ENCODE measurements around the gene COX8A. TPM values are rescaled to one million over a fixed set of nuclear protein-coding genes. Genes with fewer than 3 reads are reported as not detected.

The COX8A gene
- total and polyA plus RNA-seq, 2 donors (not counting 1 experiment from before 2014, with no cell fraction given), result 99.0 to 244 TPM

- no peak for DNase-seq
- H3K4me3 Mint-ChIP-seq, result no peak overlapping the region
- no peak for ATAC-seq (ENCODE audit: low read depth)
- CTCF ChIA-PET, result no interaction called here
- Histone ChIP-seq H3K36me3 (replicated peaks in 1 of 2; ENCODE audit: control extremely low read depth in 1 of 2, control insufficient read depth in 1 of 2, extremely low read depth in 1 of 2, insufficient read depth in 2 of 2, low read length in 1 of 2) (no peaks in the 10 kb centered on the region), H3K4me1 (ENCODE audit: control insufficient read depth in 2 of 2, insufficient read depth in 2 of 2, low read length in 2 of 2) (no peaks in the 10 kb centered on the region), H3K4me2 (replicated peaks; ENCODE audit: low read depth, low read length, poor library complexity, severe bottlenecking) (no peak overlapping the region), H3K27ac (ENCODE audit: low read length in 2 of 2) (no peak overlapping the region), H3K4me3 (ENCODE audit: control extremely low read depth in 1 of 5, extremely low read depth in 1 of 5, insufficient read depth in 1 of 5, low read depth in 2 of 5, low read length in 4 of 5) (no peak overlapping the region), H3K79me2 (ENCODE audit: control insufficient read depth, insufficient read depth, low read length) (no peaks in the 10 kb centered on the region), H3K9me3 (ENCODE audit: control extremely low read depth in 1 of 3, control insufficient read depth in 2 of 3, insufficient read depth in 1 of 3, low read length in 2 of 3) (peaks cover 0 to 23% (median 0%) of the 10 kb centered on the region in 3 donors), H3K9ac (ENCODE audit: low read length) (no peak overlapping the region), H2AFZ (ENCODE audit: insufficient read depth, low read depth, low read length, poor library complexity, severe bottlenecking) (no peak overlapping the region), H3K27me3 (replicated peaks in 1 of 4; ENCODE audit: control extremely low read depth in 1 of 4, control insufficient read depth in 3 of 4, insufficient read depth in 4 of 4, low read length in 3 of 4) (peaks cover 0 to 2% (median 0%) of the 10 kb centered on the region in 4 experiments), H4K20me1 (ENCODE audit: control insufficient read depth, insufficient read depth, low read length, poor library complexity, severe bottlenecking) (no peaks in the 10 kb centered on the region)
- POLR2A ChIA-PET, result no interaction called here
- TF ChIP-seq EZH2 (IDR thresholded peaks at IDR 0.05; ENCODE audit: borderline replicate concordance, insufficient read depth, low read depth, low read length, poor library complexity, severe bottlenecking) (no peak), CTCF (IDR thresholded peaks at IDR 0.05) (no peak)
- H3K27ac Mint-ChIP-seq, result no peak overlapping the region
- H3K27me3 Mint-ChIP-seq, result no peaks in the 10 kb centered on the region
- H3K4me1 Mint-ChIP-seq, result no peaks in the 10 kb centered on the region
- intact Hi-C loops (cut with micrococcal nuclease), result no loop called here
- WGBS (ENCODE audit: insufficient coverage), result 95% methylated on average over 8 of the region's 11 CpGs
- H3K9me3 Mint-ChIP-seq (ENCODE audit: insufficient read depth), result no peaks in the 10 kb centered on the region
These were observed 39.9 kb downstream of the COX8A start for GRCh38 chr11:64014356-64014755.

GRCh38 chr11:64015510-64015909, 41.1 kb downstream of the COX8A start:
- Histone ChIP-seq H3K4me2 (replicated peaks; ENCODE audit: low read depth, low read length, poor library complexity, severe bottlenecking) (no peak overlapping the region), H3K4me3 (ENCODE audit: control extremely low read depth in 1 of 5, extremely low read depth in 1 of 5, insufficient read depth in 1 of 5, low read depth in 2 of 5, low read length in 4 of 5) (no peak overlapping the region), H3K79me2 (ENCODE audit: control insufficient read depth, insufficient read depth, low read length) (no peaks in the 10 kb centered on the region), H4K20me1 (ENCODE audit: control insufficient read depth, insufficient read depth, low read length, poor library complexity, severe bottlenecking) (no peaks in the 10 kb centered on the region), H3K9ac (ENCODE audit: low read length) (no peak overlapping the region), H3K36me3 (replicated peaks in 1 of 2; ENCODE audit: control extremely low read depth in 1 of 2, control insufficient read depth in 1 of 2, extremely low read depth in 1 of 2, insufficient read depth in 2 of 2, low read length in 1 of 2) (no peaks in the 10 kb centered on the region), H2AFZ (ENCODE audit: insufficient read depth, low read depth, low read length, poor library complexity, severe bottlenecking) (no peak overlapping the region), H3K27ac (ENCODE audit: low read length in 2 of 2) (no peak overlapping the region), H3K4me1 (ENCODE audit: control insufficient read depth in 2 of 2, insufficient read depth in 2 of 2, low read length in 2 of 2) (no peaks in the 10 kb centered on the region), H3K9me3 (ENCODE audit: control extremely low read depth in 1 of 3, control insufficient read depth in 2 of 3, insufficient read depth in 1 of 3, low read length in 2 of 3) (peaks cover 0 to 14% (median 0%) of the 10 kb centered on the region in 3 donors), H3K27me3 (replicated peaks in 1 of 4; ENCODE audit: control extremely low read depth in 1 of 4, control insufficient read depth in 3 of 4, insufficient read depth in 4 of 4, low read length in 3 of 4) (no peaks in the 10 kb centered on the region)
- ATAC-seq (ENCODE audit: low read depth) (no peak), DNase-seq (no peak)
- no peak overlapping the region for H3K4me3 Mint-ChIP-seq
- no peaks in the 10 kb centered on the region for H3K4me1 Mint-ChIP-seq
- no peaks in the 10 kb centered on the region for H3K9me3 Mint-ChIP-seq (ENCODE audit: insufficient read depth)
- CTCF ChIA-PET, result no interaction called here
- TF ChIP-seq CTCF (IDR thresholded peaks at IDR 0.05) (no peak), EZH2 (IDR thresholded peaks at IDR 0.05; ENCODE audit: borderline replicate concordance, insufficient read depth, low read depth, low read length, poor library complexity, severe bottlenecking) (no peak)
- no peaks in the 10 kb centered on the region for H3K27me3 Mint-ChIP-seq
- POLR2A ChIA-PET, result no interaction called here
- 95% methylated on average over 12 of the region's 20 CpGs for WGBS (ENCODE audit: insufficient coverage)
- no peak overlapping the region for H3K27ac Mint-ChIP-seq
- intact Hi-C loops (cut with micrococcal nuclease), result no loop called here
